ENCODE results near the gene GNAZ. TPM values are rescaled to one million over a fixed set of nuclear protein-coding genes. Genes with fewer than 3 reads are reported as not detected.

Gene GNAZ
- total RNA-seq, 4 donors from 2014 or later: 0.64 to 9.9 (median 2.6) TPM

DNA sequence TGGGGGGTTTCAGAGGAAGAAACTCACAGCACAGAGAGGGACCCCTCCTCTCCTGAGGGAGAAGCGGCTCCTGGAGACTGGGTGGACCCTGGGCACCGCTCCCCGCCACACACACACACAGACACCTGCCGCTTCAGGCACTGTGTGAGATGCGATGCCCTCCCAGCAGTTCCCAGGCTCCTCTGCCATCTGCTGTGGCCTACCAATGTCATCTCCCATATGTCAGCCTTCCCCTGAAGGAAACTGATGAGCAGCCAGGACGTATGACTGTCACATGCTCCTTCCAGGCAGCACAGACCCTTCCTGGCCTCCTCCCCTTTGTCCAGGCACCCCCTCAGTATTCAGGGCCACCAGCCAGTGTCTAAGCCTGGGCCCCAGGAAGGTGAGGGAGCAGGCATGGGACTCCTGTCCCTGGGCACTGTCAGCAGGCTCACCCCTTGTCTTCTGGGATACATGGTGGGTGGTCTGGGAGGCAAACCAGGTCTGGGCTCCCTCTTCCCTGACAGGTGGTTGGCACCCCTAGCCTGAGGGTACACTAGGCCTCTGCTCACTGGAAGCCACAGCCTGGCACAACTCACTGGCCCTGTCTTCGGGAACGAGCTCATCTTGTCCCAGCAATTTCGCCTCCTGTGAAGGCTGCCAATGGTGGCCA, 98.2 kb downstream of the GNAZ start:
- WGBS, 2 donors: 94 to 100% methylated on average over 3 to 6 of the region's 9 CpGs
- peaks cover 0 to 7% (median 6%) of the 10 kb centered on the region in 3 donors for H3K4me1 ChIP-seq
- no peaks in the 10 kb centered on the region for H3K27me3 ChIP-seq
- DNase-seq: no peak
- H3K9me3 ChIP-seq: no peaks in the 10 kb centered on the region
- no peak for TF ChIP-seq POLR2A (IDR thresholded peaks at IDR 0.05)
- TF ChIP-seq, protein P1, sequence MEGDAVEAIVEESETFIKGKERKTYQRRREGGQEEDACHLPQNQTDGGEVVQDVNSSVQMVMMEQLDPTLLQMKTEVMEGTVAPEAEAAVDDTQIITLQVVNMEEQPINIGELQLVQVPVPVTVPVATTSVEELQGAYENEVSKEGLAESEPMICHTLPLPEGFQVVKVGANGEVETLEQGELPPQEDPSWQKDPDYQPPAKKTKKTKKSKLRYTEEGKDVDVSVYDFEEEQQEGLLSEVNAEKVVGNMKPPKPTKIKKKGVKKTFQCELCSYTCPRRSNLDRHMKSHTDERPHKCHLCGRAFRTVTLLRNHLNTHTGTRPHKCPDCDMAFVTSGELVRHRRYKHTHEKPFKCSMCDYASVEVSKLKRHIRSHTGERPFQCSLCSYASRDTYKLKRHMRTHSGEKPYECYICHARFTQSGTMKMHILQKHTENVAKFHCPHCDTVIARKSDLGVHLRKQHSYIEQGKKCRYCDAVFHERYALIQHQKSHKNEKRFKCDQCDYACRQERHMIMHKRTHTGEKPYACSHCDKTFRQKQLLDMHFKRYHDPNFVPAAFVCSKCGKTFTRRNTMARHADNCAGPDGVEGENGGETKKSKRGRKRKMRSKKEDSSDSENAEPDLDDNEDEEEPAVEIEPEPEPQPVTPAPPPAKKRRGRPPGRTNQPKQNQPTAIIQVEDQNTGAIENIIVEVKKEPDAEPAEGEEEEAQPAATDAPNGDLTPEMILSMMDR (IDR thresholded peaks at IDR 0.05): no peak
- no peak overlapping the region for H3K4me3 ChIP-seq
- H3K36me3 ChIP-seq: no peaks in the 10 kb centered on the region
- no peak overlapping the region for H3K27ac ChIP-seq
- intact Hi-C loops (cut with DNase I): no loop called here

- Histone ChIP-seq H3K27ac (no peak overlapping the region), H3K4me3 (no peak overlapping the region), H3K9me3 (no peaks in the 10 kb centered on the region), H3K4me1 (peaks cover 0 to 6% (median under 1%) of the 10 kb centered on the region in 3 donors), H3K27me3 (no peaks in the 10 kb centered on the region), H3K36me3 (no peaks in the 10 kb centered on the region)
- intact Hi-C loops (cut with DNase I): no loop called here
- 92% methylated on average over 2 of the region's 4 CpGs; no CpG with 5 or more reads in 1 of the 2 donors for WGBS, 2 donors
- no peak for DNase-seq
- TF ChIP-seq, protein P1 (IDR thresholded peaks at IDR 0.05): no peak
- no peak for TF ChIP-seq POLR2A (IDR thresholded peaks at IDR 0.05)
Observed at GRCh38 chr22:23169043-23169406, 98.7 kb downstream of the GNAZ start.

Small RNA genes lying within 50 kb of the gene (small RNA-seq; reads per million reads assigned to genes)
- 0 reads per million in 4 donors for gene RF00017
- 0 reads per million in 4 donors for gene RF00066

Other genes starting within 250 kb of the GNAZ start
- gene IGLL5, start 182.7 kb upstream of the GNAZ start, total RNA-seq: 10 to 100 TPM in 1 of 4 donors, 1 to 10 TPM in 1, not detected in 2; 5.0 to 20.7 TPM
- not detected for gene RSPH14, start 71.5 kb downstream of the GNAZ start, total RNA-seq
- gene RAB36, start 75.0 kb downstream of the GNAZ start, total RNA-seq: 1 to 10 TPM; 1.4 to 3.9 (median 2.3) TPM
- gene BCR, start 110.0 kb downstream of the GNAZ start, total RNA-seq: 10 to 100 TPM; 38.7 to 50.0 (median 47.5) TPM

Data from esophagus squamous epithelium (tissue), 5 donors.